SIG-M5 treated with dmso at 0.1 percent for 504 hours (cell line): ENCODE results near the gene OR8D1.
"Not testable (repeated sequence)": the region's sequence is repeated elsewhere in the genome, so short reads cannot be mapped to it uniquely, and the experiment has no call there.

Experiments
- DNase-seq: peaks from one replicate; lab custom pipeline; 2025; ENCODE audit not compliant: unreplicated experiment; lab: John Stamatoyannopoulos, UW

The OR8D1 gene

DNA sequence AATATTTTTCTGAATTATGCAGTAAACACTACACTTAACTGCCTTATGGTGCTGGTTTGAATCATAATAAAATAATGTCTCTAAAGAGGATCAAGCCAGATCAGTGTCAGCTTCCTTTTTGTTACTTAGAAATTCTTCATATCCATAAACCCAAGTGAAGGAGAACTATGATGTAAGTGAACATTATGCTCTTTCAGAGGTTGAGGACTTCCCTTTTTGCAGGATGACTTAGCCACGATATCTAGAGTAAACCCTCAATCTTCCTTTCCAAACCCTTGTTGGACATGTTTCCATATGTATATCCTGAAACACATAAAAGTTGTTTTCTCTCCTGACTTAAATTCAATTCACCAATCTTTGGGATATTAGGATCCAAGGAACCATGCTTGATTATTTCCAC lies 19.1 kb downstream of the OR8D1 start:
- DNase-seq, result peak; percentile 26

DNA sequence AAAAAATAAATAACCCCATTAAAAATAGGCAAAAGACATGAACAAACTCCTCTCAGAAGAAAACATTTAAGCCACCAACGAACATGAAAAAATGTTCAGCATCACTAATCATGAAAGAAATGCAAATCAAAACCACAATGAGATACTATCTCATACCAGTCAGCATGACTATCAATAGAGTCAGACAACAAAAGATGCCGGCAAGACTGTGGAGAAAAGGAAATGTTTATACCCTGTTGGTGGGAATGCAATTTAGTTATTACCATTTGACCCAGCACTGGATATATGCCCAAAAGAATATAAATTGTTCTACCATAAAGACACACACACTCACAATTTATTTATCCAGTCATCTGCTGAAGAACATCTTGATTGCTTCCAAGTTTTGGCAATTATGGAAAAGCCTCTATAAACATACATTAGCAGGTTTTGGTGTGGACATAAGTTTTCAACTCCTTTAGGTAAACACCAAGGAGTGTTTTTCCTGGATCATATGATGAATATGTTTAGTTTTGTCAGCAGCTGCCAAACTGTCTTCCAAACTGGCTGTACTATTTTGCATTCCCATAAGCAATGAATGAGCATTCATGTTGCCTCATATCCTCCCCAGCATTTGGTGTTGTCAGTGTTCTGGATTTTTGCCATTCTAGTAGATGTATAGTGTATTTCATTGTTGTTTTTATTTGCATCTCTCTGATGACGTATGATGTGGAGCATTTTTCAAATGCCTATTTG lies 28.0 kb downstream of the OR8D1 start:
- DNase-seq, result no peak

DNA sequence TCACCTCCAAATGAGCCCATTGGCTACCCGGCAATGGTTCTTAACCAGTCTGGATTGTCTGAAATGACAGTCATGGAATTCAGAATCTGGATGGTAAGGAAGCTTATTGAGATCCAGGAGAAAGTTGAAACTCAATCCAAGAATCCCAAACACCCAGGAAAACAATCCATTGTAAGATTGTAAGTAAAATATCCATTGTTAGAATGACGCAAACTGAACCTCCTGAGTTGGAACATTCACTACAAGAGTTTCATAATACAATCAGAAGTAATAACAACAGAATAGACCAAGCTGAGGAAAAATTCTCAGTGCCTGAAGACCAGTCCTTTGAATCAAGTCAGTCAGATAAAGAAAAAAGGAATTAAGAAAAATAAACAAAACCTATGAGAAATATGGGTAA lies 35.5 kb downstream of the OR8D1 start:
- DNase-seq, result no peak

DNA sequence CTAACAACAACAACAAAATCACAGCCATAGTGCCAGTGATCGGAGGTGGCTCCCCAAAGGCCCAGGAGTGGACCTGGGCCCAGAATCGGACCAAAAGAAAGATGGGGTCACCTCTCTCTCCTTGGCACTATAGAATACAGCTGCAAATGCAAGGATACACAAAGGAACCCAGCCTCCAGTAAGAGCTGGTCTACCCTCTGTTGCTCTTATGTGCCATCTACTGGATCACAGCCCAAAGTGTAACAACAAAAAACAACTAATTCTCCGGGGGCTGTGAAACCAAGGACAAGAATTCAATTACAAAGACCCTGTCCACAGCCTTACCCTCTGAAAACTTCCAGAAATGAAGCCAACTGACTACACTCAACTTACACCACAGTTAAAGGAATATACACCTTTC lies 35.9 kb downstream of the OR8D1 start:
- DNase-seq, result no peak

DNA sequence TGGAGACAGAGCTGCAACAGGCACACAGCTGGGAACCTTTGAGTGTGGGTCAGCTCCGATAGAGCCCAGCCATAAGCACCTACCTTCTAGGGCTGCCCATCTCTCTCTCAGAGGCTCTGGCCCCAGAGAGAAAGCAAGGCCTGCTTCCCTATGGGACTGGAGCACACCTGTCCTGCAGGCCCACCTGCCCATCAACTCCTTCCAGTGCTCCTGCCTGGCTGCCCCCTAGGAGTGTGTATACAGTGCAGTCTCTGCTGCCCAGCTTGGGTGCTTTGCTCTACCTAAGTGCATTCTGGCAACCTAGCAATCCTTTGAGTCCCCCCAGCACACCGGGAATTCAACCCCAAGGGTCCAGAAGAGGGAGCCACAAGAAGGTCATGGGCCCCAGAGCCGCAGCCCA lies 36.5 kb downstream of the OR8D1 start:
- DNase-seq, result no peak

DNA sequence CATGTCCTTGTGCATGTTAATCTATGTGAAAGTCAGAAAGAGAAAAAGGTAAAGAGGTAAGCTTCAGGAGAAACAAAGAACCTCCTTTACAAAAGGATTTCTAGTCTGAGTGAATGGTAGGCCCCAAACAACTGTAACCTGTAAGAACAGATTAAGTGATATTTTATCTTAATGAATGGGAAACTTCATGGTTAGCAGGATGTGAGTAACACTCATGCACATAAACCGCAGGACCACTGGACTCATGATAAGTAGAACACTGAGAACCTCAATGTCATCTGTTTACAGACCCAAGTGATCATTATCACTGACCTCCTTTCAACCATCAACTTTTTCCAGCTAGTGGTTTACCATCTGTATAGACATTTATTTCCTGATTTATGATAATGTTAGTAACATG lies 37.7 kb downstream of the OR8D1 start:
- DNase-seq, result no peak

DNA sequence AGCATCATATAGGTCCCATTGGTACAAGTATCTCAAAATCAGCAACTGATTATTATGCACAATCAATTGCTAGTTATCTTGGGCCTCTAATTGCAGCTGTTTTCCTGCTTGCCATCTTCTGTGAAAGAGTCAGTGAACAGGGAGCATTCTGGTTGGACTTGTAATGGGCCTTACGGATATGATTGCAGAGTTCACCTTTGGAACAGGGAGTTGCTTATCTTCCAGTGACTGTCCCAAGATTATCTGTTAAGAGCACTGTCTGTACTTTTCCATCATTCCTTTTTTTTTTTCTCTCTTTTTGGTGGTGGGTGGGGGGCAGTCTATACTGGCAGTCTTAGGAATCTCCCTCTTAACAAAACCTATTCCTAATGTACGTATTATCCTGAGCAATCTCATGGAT lies 39.7 kb downstream of the OR8D1 start:
- no peak for DNase-seq

DNA sequence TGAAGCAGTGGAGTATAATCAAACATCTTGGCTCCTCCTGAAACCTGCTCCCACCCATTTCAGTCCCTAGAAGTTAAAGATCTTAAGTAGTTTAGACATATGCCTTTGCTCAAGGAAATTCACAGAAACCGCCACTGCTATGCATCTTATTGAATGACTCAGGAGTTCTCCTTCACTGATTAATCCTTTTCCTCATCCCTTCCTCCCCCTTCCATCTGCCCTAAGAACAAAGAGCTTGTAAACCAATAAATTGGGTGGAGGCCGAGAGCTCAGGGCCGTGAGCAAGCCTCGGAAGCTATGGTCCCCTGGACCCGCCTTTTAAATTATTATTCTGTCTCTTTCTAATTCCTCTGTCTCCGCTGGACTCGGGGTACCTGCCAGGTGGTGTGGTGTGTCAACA lies 42.9 kb downstream of the OR8D1 start:
- DNase-seq, result not testable (repeated sequence)

DNA sequence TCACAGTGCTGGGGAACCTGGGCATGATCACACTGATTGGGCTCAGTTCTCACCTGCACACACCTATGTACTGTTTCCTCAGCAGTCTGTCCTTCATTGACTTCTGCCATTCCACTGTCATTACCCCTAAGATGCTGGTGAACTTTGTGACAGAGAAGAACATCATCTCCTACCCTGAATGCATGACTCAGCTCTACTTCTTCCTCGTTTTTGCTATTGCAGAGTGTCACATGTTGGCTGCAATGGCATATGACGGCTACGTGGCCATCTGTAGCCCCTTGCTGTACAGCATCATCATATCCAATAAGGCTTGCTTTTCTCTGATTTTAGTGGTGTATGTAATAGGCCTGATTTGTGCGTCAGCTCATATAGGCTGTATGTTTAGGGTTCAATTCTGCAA lies 48.7 kb downstream of the OR8D1 start:
- not testable (repeated sequence) for DNase-seq

DNA sequence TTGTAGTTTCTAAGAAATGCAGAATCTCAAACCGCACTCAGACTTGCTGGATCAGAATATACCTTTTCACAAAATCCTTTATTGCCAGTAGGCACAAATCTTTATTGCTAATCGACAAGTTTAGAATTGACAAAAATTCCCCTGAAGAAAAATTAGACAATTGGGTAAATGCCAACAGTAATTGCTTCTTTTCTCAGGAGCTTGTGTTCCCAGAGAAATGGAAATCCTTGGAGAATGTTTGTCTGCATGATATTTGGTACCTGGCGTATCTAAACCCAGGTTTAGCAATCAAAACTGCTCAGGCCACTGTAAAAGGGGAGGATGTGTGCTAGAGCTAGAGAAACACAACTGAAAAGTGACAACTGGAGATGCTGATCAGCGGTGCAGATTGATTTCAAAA lies 57.7 kb downstream of the OR8D1 start, which contains the start of gene OR8G5:
OR8G5 (plus strand) TSS at position 301 of the 400 bp plus-strand sequence. CDS start 8,556 bp downstream, outside the sequence.
- DNase-seq, result no peak
